H1 (cell line): Measurements from ENCODE around the gene ZNF112.

Experiments
- CTCF ChIP-seq, 3 experiments: IDR thresholded peaks; 1 replicate in 2 of 3; 2 replicates in 1 of 3; pipeline versions ENCODE4 v1.5.1 to v1.6.1; 2011; ENCODE audit warnings: low read length in 3 of 3, mild to moderate bottlenecking in 3 of 3, inconsistent platforms in 2 of 3, low read depth in 1 of 3, moderate library complexity in 1 of 3; ENCODE audit not compliant: insufficient read depth in 1 of 3; ENCODE audit errors: control extremely low read depth in 1 of 3
- EP300 ChIP-seq, 2 experiments: IDR thresholded peaks; 1 replicate in 1 of 2; 2 replicates in 1 of 2; pipeline ENCODE4 v1.6.1; 2011 to 2012; ENCODE audit warnings: low read depth in 2 of 2, low read length in 2 of 2, mild to moderate bottlenecking in 2 of 2, borderline replicate concordance in 1 of 2, inconsistent platforms in 1 of 2, moderate library complexity in 1 of 2
- POLR2A ChIP-seq, 2 experiments: IDR thresholded peaks; 1 replicate in 1 of 2; 2 replicates in 1 of 2; pipeline ENCODE4 v1.6.1; 2011; ENCODE audit warnings: low read depth in 2 of 2, low read length in 2 of 2, mild to moderate bottlenecking in 2 of 2; ENCODE audit errors: control extremely low read depth in 1 of 2
- TCF12 ChIP-seq: IDR thresholded peaks from 2 replicates; pipeline ENCODE4 v1.6.1; 2011; ENCODE audit warnings: low read depth, mild to moderate bottlenecking, low read length
- YY1 ChIP-seq: IDR thresholded peaks from 2 replicates; pipeline ENCODE4 v1.6.1; 2011; ENCODE audit warnings: low read depth, mild to moderate bottlenecking, low read length

GRCh38 chr19:44367024-44367423 is 10.5 kb upstream of the ZNF112 start:
- no peak for TF ChIP-seq YY1
- TF ChIP-seq TCF12, result no peak
- TF ChIP-seq POLR2A (IDR thresholded peaks at IDR 0.05; ENCODE audit: control extremely low read depth in 1 of 2, low read depth in 2 of 2, low read length in 2 of 2), result no peak
- no peak for TF ChIP-seq EP300 (IDR thresholded peaks at IDR 0.05; ENCODE audit: borderline replicate concordance in 1 of 2, low read depth in 2 of 2, low read length in 2 of 2)
- TF ChIP-seq CTCF (IDR thresholded peaks at IDR 0.05; ENCODE audit: control extremely low read depth in 1 of 3, insufficient read depth in 1 of 3, low read depth in 1 of 3, low read length in 3 of 3), result no peak
